GM21723 (cell line): ENCODE data around the gene PKN2.
"Not testable (repeated sequence)": the region's sequence is repeated elsewhere in the genome, so short reads cannot be mapped to it uniquely, and the experiment has no call there.

ENCODE experiments used
- ATAC-seq: cut with Tn5 transposase; IDR thresholded peaks from one replicate; pipeline ENCODE4 v1.9.1; 2021; ENCODE audit warnings: mild to moderate bottlenecking, moderate library complexity; ENCODE audit not compliant: unreplicated experiment

The PKN2 gene

GRCh38 chr1:88784551-88784950 lies 100.5 kb downstream of the PKN2 start:
- no peak for ATAC-seq

GRCh38 chr1:88787023-88787903 lies 103.2 kb downstream of the PKN2 start:
- ATAC-seq: no peak

GRCh38 chr1:88791192-88791591 lies 107.1 kb downstream of the PKN2 start:
- no peak for ATAC-seq

GRCh38 chr1:88799491-88799890 lies 115.4 kb downstream of the PKN2 start:
- ATAC-seq: no peak

GRCh38 chr1:88800382-88801051 lies 116.4 kb downstream of the PKN2 start:
- no peak for ATAC-seq

GRCh38 chr1:88801575-88802208 lies 117.6 kb downstream of the PKN2 start:
- no peak for ATAC-seq

- no peak for ATAC-seq
These were observed 118.3 kb downstream of the PKN2 start for GRCh38 chr1:88802404-88802803.

GRCh38 chr1:88802950-88803349 lies 118.9 kb downstream of the PKN2 start:
- ATAC-seq: no peak

- ATAC-seq: no peak
These were observed 119.4 kb downstream of the PKN2 start for GRCh38 chr1:88803444-88803843.

GRCh38 chr1:88812366-88812765 lies 128.3 kb downstream of the PKN2 start:
- no peak for ATAC-seq

- ATAC-seq: no peak
These were observed 129.4 kb downstream of the PKN2 start for GRCh38 chr1:88813471-88813870.

- not testable (repeated sequence) for ATAC-seq
These were observed 135.6 kb downstream of the PKN2 start for GRCh38 chr1:88819642-88820041.

GRCh38 chr1:88825721-88826120 lies 141.6 kb downstream of the PKN2 start:
- no peak for ATAC-seq

- no peak for ATAC-seq
These were observed 163.6 kb downstream of the PKN2 start for GRCh38 chr1:88847643-88848042.

- no peak for ATAC-seq
These were observed 167.4 kb downstream of the PKN2 start for GRCh38 chr1:88851303-88852063.

- no peak for ATAC-seq
These were observed 183.9 kb downstream of the PKN2 start for GRCh38 chr1:88867743-88868521.

GRCh38 chr1:88869644-88870043 lies 185.6 kb downstream of the PKN2 start:
- ATAC-seq: not testable (repeated sequence)

- ATAC-seq: no peak
These were observed 189.8 kb downstream of the PKN2 start for GRCh38 chr1:88873737-88874349.

GRCh38 chr1:88875595-88875994 lies 191.5 kb downstream of the PKN2 start:
- ATAC-seq: no peak
